AG04449 (cell line): ENCODE measurements around the gene ANTKMT.

Experiments used
- CTCF ChIA-PET: fragments of 350-600 bp; formaldehyde crosslinking; extraction: SDS; loops from one replicate; lab custom pipeline; 2021; ENCODE audit warnings: antibody characterized with exemption; lab: Yijun Ruan, JAX
- POLR2A ChIA-PET: fragments of 400-600, 350-600 bp; formaldehyde crosslinking; extraction: SDS; loops from one replicate; lab custom pipeline; 2020; ENCODE audit warnings: antibody characterized with exemption, inconsistent platforms; lab: Yijun Ruan, JAX
- DNase-seq: peaks from one replicate; pipeline ENCODE4 v3.0.0-alpha.2; 2010; ENCODE audit warnings: low read depth, low spot score
- H3K4me3 ChIP-seq: 2 replicates; pipeline ENCODE4 v1.5.1; 2011; ENCODE audit warnings: low read depth, mild to moderate bottlenecking, control low read depth, low read length
- TF ChIP-seq, protein P1 (sequence below): IDR thresholded peaks from one replicate; pipeline ENCODE4 v1.5.1; 2011; ENCODE audit warnings: mild to moderate bottlenecking, moderate library complexity, low read length, control low read depth, inconsistent platforms; ENCODE audit not compliant: insufficient read depth; ENCODE audit errors: missing control alignments

The ANTKMT gene

DNA sequence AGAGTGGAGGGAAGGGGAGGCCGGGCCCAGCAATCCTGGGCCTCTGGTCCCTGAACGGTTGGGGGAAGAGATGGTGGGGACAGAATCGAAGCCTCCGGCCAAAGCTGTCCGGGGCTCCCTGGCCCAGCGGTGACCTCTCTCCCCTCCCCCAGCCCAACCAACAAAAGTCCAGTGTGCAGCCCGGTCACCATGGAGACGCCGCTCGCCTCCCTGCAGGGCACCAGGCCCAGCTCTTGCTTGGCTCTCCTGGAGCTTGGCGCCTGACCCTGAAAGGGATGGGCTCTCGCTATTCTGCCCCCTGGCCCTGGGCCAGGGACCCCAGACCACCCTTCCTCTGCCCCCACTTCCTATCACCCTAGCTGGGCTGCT, 4.8 kb upstream of the ANTKMT start:
- ChIA-PET POLR2A (interaction anchor here (0.6 to 1.1 kb wide), 3 partner anchors 9 to 36 kb away, joined by 3 to 6 read pairs (median 4); partner anchors contain the start of gene STUB1), CTCF (interaction anchor here (0.8 to 10.1 kb wide), 13 partner anchors 9 to 339 kb away, joined by 3 to 210 read pairs (median 5); partner anchors contain the start of genes CCDC78, CHTF18, CIAO3 and HAGHL)
- DNase-seq = no peak
- TF ChIP-seq, protein P1, sequence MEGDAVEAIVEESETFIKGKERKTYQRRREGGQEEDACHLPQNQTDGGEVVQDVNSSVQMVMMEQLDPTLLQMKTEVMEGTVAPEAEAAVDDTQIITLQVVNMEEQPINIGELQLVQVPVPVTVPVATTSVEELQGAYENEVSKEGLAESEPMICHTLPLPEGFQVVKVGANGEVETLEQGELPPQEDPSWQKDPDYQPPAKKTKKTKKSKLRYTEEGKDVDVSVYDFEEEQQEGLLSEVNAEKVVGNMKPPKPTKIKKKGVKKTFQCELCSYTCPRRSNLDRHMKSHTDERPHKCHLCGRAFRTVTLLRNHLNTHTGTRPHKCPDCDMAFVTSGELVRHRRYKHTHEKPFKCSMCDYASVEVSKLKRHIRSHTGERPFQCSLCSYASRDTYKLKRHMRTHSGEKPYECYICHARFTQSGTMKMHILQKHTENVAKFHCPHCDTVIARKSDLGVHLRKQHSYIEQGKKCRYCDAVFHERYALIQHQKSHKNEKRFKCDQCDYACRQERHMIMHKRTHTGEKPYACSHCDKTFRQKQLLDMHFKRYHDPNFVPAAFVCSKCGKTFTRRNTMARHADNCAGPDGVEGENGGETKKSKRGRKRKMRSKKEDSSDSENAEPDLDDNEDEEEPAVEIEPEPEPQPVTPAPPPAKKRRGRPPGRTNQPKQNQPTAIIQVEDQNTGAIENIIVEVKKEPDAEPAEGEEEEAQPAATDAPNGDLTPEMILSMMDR = no peak
- H3K4me3 ChIP-seq = peak overlapping the region; percentile 65

DNA sequence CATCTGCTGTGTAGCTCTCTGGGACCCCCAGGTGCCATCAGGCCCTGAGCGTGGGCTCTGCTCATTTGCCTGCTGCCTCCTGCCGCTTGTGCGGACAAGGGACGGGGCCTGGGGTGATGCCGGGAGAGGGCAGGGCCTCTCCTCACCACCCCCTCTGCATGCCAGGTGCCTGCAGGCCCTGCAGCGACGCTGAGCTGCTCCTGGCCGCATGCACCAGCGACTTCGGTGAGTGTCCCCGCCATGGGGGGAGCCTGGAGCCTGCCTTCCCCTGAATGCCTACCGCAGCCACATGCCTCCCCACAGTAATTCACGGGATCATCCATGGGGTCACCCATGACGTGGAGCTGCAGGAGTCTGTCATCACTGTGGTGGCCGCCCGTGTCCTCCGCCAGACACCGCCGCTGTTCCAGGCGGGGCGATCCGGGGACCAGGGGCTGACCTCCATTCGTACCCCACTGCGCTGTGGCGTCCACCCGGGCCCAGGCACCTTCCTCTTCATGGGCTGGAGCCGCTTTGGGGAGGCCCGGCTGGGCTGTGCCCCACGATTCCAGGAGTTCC, 4.1 kb upstream of the ANTKMT start:
- CTCF ChIA-PET = interaction anchor here (0.8 to 10.1 kb wide), 7 partner anchors 10 to 339 kb away, joined by 3 to 210 read pairs (median 5); partner anchors contain the start of genes CCDC78, CHTF18, HAGHL and RPUSD1
- no peak for DNase-seq
- H3K4me3 ChIP-seq = peak overlapping the region; percentile 65; the same call in 1 of the 2 replicates
- TF ChIP-seq, protein P1 = no peak
- POLR2A ChIA-PET = no interaction called here

DNA sequence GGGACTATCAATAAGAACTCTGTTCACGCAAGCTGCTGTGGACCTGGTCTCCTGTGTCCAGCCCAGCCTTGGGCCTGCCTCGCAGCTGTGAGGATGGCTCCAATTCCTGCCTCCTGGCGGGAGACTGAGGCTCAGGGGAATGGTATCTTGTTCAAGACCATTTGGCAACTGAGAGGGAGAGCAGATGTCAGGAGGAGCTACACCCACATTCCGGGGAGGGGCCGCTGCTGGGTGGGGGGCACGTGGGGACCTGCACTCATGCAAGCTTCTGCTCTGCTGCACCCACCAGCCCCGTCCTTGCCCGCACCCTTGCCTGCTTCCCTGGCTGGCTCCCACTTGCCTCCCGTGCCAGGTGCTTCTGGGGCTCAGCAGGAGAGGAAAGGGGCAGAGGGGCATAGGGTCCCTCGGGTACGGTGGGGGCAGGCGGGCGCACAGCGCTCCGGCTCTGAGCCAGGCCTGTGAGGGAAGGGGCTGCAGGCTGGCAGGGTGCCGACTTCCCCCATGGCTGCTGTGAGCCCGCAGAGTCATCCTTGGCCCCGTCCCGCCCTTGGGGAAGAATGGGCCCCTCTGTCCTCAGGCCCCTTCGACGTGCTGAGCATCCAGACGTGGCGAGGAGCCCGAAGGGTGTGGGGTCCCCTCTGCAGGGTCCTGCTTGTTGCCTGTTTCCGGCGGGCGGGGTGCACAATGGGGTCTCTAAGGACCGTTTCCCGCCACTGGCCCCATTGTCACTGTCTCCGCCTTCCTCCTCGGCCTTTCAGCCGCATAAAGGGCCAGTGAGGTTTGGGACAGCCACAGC, 3.3 kb upstream of the ANTKMT start:
- CTCF ChIA-PET = interaction anchor here (1.0 to 10.1 kb wide), 2 partner anchors 68 to 139 kb away, joined by 3 to 210 read pairs; partner anchors contain the start of genes CHTF18 and RPUSD1
- POLR2A ChIA-PET = no interaction called here
- TF ChIP-seq, protein P1 = no peak
- DNase-seq = no peak
- no peak overlapping the region for H3K4me3 ChIP-seq

DNA sequence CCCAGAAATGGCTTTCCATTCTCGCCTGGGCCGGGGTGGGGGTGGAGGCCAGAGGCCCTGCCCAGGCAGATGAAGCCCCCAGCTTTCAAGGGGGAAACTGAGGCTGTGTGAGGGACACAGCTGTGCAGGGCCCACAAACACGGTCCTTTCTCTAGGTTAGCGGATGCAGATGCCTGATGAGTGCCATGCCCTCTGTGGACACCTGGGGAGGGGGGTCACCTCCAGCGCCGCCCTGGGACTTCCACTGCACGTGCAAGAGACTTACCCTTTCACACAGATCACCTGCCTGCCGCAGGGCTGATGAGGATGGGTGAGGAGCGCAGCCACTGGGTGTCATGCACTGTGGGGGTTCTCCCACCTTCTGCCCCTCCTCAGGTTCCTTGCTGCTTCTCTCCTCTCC, 2.6 kb upstream of the ANTKMT start:
- TF ChIP-seq, protein P1 = no peak
- CTCF ChIA-PET = interaction anchor here (3.4 kb wide), 1 partner anchor 68 kb away, joined by 25 read pairs; no protein-coding TSS in a partner anchor
- DNase-seq = no peak
- no peak overlapping the region for H3K4me3 ChIP-seq
- POLR2A ChIA-PET = no interaction called here

DNA sequence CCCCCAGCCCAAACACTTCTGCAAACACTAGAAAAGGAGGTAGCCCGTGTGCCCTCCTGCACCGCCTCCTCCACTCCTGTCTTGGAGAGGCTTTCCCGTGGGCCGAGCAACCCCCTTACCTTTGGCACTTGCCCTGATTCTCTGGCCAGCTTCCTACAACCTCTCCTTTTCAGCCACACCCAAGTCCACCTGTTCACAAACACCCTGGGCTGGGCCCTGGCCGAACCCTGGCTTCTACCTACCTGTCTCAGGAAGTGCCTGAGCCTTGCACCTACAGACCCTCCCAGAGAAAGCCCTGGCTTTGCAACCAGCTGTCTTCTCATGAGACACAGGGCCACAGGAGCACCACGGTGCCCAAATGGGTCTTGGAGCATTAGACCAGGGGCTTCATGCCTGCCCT, 2.0 kb upstream of the ANTKMT start:
- H3K4me3 ChIP-seq = no peak overlapping the region
- CTCF ChIA-PET = interaction anchor here (0.7 to 3.4 kb wide), 7 partner anchors 9 to 457 kb away, joined by 3 to 25 read pairs (median 6); no protein-coding TSS in a partner anchor
- TF ChIP-seq, protein P1 = no peak
- no peak for DNase-seq
- POLR2A ChIA-PET = interaction anchor here (0.9 kb wide), 1 partner anchor 70 kb away, joined by 3 read pairs; the partner anchor contains the start of genes CHTF18 and RPUSD1
